Measurements from ENCODE around the gene FARP1. TPM values are rescaled to one million over a fixed set of nuclear protein-coding genes. Genes with fewer than 3 reads are reported as not detected.

FARP1 gene
- total RNA-seq, 1 experiment from 2014 or later, result 10.0 TPM

DNA sequence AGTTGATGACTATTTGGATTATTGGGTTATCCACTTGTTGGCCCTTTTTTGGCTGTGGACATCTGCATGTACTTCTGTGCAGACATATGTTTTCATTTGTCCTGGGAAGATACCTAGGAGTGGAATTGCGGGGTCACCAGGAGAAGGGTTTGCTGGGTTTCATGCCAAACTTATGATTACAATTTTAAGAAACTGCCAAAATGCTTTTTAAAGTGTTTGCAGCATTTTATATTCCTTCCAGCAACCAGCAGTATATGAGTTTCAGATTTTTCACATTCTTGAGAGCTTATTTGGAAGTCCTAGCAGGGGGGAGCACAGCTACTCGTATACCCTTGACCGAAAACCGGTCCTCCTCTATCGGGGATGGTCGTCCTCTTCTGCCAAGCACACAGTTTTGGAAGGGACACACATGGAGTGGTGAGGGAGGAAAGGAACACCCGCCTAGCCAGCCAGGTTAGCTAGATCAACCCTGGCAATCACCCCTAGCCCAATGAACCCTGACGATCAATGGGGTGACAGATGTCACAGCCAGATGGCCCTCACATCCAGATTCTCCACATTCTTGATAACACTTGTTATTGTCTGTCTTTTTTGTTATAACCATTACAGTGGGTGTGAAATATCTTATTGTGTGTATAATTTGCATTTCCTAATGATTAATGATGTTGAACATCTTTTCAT, 60.9 kb downstream of the FARP1 start:
- no peak for DNase-seq (ENCODE audit: low read depth)

DNA sequence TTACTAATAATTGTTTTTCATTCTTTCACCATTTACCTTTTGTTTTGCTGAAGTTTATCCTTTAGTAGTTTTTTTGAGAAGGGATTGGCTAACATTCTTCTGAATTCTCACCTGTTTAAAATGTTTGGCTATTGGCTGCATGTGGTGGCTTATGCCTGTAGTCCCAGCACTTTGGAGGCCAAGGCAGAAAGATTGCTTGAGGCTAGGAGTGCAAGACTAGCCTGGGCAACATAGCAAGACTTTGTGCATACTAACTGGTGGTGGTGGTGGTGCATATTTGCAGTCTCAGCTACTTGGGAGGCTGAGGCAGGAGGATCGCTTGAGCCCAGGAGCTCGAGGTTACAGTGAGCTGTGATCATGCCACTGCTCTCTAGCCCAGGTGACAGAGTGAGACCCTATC, 61.7 kb downstream of the FARP1 start:
- DNase-seq (ENCODE audit: low read depth), result no peak

DNA sequence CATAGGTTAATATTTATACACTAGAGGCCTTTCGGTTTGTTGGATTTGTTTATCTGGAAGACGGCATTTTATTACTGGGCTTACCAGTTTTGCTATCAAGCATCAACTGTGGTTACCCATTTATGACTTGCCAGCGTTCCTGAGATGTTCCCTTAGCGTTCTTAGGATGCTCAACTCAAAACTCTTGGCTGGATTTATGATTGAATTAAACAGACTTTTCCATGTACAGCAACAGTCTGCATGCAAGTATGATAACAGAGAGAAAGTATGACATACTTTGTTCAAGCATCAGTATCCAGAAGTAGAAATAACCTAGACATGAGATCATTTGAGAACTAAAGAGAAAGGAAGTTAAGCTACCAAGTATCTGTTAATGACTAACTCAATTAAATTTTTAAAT, 64.1 kb downstream of the FARP1 start:
- DNase-seq (ENCODE audit: low read depth), result no peak

DNA sequence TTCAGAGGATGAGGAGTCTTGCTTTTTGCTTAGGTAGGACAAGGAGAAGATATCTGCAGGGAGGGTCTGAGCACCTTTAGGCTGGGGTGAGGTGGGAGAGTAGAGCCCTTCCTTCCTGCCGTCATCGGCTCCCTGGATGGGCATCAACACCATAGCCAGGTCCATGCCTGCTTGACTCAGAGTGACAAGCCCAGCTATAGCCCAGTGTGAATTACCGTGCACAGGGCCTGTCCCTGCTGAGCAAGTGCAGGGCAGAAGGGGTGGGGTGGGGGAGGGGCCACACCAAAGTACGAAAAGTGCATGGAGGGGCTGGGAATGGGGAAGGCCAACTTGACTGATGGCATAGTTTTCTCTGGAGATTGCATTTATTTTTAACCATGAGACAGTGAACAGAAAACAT, 64.5 kb downstream of the FARP1 start:
- no peak for DNase-seq (ENCODE audit: low read depth)

DNA sequence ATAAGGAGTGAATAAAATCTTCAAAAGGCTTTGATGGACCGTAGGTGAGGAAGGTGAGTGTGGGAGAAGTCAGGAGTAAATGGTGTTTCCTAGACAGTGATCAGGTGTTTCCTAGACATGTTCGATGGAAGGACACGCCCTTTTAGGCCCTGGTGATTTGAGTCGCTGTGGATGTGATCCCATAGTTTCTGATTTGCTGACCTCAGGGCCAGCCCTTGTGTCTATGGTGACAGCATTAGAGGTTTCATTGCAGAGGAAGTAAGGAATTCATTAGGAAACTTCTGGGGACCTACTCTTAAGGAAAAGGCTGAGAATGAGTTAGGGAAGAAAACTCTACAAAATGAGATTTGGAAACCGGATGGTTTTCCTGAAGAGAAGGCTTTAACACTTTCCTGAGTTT, 65.7 kb downstream of the FARP1 start:
- DNase-seq (ENCODE audit: low read depth), result no peak

DNA sequence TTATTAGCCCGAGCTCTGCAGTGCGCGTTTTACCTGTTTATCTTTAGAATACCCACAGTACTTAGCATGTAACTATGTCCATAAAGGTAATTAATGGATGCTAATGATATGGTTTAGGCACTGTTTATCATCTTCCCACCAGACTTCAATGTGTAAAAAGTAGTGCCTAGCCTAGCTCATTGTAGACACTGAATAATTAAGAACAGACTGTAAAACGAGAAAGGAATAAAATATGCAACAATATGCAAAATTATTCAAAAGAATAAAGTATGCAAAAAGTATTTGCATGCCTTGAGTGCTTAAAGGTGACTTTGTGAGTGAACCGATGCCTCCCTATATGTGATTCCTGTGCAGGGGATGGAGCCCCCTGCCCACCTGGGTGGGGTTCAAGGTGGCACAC, 69.9 kb downstream of the FARP1 start:
- no peak for DNase-seq (ENCODE audit: low read depth)

DNA sequence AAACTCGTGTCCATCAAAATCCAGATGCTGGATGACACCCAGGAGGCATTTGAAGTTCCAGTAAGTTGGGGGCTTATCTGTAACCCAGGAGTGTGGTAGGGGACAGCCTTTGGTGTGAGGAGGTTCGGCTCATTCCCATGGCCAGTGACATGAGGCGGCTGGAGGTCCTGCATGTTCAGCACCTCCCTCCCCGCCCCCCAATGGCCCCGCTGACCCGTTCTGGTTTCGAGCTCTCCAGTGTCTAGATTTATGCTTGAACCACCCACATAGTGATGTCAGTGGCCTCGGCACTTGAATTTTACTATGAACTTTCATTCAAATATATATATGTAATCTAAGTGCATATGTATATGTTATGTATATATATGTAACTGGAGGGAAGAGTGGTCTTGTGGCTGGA, 70.5 kb downstream of the FARP1 start:
- no peak for DNase-seq (ENCODE audit: low read depth)

DNA sequence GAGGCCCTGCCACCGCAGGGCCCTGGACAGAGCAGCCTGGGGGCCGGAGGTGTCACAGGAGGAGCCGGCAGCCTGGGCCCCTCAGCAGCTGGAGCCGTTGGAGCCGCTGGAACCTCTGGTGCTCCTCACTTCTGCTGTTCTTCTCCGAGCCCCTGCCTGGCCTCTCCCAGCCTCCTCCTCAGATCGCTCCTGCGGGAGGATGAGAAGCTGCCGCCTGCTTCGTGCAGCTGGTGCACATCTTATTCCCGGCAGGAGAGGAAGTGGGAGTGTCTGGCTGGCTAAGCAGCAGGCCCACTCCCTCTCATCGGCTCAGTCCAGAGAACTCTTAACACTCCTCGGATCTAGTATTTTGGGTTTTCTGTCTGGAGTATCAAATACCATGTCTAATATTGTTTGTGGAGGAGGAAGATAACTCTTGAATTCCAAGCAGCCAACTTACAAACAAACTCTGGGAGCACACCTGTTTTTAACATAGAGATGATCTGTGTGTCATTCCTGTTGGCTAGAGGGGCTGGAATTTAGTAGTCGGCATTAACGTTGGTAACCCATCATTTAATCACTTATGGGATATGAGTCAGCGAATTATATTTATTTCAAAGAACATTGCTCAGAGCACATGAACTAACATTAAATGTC, 71.2 kb downstream of the FARP1 start:
- no peak for DNase-seq (ENCODE audit: low read depth)

DNA sequence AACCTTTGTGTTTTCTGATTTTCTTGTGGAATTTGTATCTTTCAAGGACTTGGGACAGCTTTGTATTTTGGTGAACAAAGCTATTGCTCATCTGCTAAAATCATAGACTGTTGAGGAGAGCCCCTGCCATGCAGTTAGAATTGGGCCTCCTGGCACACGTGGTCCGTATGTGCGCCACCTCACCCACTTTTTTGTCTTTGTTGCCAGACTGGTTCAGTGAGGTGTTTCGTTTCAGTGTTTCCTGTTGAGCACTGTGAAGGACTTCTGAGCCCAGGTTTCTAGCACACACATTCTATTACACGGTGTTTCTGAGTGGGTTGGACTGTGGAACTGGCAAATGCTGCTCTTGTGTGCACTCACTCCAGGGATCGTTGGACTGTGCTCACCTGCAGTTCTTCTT, 71.8 kb downstream of the FARP1 start:
- no peak for DNase-seq (ENCODE audit: low read depth)

DNA sequence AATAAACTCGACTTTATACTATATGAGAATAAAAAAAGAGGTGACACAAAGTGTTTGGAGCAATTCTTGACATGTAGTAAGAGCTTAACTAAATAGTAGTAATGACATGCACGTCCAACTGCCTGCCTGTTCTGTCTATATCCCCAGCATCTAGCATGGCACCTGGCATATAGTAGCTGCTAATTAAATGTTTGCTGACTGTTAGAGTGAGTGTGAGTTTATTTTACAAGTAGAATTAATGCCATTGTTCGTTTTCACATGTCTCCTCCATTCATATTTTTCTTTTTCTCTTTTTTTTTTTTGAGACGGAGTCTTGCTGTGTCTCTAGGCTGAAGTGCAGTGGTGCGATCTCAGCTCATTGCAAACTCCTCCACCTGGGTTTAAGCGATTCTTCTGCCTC, 72.6 kb downstream of the FARP1 start:
- DNase-seq (ENCODE audit: low read depth), result no peak

DNA sequence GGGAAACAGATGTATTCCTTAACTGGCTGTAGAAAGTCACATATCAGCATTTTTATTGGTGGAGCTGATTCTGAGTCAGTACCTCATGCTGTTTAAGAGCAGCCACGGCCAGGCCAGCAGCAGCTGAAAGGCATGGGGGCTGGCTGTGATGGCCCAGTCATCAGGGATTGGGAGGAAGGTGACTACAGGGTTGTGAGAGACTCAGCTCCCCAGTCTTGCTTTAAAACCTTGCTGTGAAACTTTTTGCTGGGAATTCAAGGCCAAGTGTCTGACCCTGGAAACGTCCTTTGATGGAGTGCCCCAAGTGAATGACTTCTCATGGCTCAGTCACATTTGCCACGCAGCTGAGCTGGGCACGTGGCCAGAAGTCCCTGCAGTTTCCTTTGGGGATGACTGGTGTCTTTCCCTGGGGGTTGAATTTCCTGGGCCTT, 73.3 kb downstream of the FARP1 start:
- DNase-seq (ENCODE audit: low read depth), result peak; percentile 84

DNA sequence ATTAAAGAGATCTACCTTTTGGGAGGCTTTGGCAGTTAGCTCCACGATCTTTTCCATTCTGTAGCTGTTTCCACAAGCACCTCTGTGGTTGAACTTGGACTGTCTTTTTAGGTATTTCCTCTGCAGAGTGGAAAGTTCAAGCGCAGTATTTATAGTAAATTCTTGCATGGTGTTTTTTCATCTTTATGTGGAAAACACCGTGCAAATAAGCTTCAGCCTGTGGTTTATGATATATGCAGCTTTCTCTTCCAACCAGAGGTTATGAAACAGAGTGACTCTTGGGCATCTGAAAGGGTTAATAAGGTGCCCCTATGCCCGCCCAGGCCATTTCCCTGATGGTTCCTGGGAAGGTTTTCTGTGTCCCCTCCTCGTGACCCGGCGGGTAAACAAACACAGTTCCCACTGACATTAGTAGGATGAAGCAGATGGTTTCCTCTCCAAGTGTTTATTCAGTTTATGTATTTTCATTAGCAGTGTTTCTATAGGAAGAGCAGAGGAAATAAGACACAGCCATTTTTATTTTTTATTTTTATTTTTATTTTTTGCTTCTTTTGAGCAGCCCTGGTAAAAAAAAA, 73.9 kb downstream of the FARP1 start:
- no peak for DNase-seq (ENCODE audit: low read depth)

DNA sequence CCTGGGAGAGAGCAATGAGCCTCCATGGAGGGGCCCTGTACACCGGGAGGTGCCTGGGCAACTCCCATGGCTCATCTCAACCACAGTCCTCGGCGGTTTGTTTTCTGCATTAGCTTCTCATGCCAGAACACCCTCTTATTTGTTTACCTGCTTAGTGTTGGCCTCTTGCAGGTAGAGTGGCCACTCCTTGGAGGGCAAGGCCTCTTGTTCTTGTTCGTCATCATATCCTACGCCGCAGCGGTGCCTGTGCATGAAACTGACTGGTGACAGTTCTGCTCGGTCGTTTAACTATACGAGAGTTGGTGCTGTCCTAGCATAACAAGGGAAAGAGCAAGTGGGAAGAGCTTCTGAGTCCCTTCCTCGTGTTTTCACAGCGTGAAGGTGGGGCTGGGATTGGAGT, 74.7 kb downstream of the FARP1 start:
- DNase-seq (ENCODE audit: low read depth), result no peak

DNA sequence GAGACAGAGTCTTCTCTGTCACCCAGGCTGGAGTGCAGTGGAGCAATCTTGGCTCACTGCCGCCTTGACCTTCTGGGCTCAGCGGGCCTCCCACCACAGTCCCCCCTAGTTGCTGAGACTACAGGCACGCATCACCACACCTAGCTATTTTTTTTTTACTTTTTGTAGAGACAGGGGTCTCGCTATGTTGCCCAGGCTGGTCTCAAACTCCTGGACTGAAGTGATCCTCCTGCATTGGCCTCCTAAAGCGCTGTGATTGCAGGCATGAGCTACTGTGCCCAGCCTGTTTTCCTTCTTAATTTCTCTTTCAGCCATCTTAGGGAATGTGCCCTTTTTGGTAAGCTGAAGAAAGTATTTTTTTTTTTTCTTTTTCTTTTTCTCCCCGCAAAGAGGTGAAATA, 76.8 kb downstream of the FARP1 start:
- no peak for DNase-seq (ENCODE audit: low read depth)

DNA sequence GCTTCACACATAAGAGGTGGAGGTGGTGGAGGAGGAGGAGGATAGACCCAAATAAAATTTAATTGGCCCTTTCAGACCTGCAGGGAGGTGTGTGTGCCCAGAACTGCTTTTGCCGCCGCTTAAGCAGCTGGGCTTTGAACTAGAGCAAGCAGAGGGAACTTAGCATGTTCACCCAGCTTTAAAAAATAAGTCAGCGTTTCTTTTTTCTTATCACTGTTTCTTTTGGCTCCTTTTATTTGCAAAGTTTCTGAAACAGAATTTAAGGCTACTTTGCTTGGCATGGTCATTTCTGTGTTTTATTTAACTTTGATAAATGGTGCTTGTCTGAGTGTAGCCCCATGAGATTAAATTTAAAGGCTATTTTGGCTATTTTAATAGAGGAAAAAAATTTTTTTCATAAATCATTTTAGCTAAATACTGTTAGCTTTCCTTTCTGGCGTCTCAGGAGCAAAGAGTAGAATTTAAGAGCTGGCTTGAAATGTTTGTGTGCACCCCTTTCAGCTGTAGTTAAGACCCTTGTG, 77.4 kb downstream of the FARP1 start:
- DNase-seq (ENCODE audit: low read depth), result no peak

DNA sequence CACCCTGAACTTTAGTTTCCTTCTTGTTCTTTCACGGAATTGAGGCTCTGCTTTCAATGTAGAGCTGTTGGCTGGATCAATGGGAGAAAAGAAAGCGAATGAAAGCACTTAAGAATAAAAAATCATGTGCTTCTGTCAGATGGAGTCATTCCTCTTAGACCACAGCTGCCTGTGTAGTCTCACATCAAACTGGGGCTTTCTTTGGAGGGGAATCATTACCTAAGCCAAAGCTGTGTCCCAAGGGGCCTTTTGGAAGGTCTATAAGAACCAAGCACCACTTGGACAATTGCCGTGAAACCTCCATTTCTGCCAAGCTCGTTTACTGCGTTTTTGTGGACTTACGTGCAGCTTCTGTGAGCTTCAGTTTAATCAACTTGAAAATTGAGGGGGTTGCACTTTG, 78.3 kb downstream of the FARP1 start:
- DNase-seq (ENCODE audit: low read depth), result no peak

DNA sequence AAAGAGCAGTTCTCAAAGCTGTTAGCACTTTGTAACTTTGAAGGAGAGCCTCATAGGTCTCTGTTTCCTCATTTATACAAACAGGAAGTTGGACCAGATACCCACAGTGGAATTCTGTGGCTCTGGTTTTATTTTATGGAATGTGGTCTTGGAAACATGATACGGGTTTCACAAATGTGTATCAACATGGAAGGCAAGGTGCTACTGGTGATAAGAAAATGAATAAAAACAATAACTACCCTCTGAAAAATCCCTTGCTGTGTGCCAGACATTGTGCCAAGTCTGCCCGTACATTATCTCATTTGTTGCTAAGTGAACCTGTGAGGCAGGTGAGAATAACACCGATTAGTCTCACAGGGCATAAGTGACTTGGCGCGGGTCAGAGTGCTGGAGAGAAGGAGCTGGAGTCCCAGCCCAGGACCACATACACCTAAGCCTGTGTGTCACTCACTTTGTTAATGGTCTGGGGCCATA, 79.2 kb downstream of the FARP1 start:
- DNase-seq (ENCODE audit: low read depth), result peak; percentile 46

DNA sequence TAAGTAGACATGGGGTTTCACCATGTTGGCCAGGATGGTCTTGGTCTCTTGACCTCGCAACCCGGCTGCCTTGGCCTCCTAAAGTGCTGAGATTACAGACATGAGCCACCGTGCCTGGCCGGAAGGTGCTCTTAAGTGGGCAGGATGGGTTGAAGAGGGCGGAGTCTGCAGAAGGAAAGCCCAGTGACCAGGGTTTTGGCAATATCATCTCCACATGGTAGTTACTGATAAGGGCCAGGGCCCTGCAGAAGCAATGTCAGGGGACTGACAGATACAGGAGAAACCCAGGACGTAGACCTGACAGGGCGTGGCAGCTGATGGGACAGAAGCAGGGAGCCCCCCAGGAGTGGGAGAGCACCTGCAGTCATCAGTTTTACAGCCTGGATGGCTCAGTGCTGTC, 79.9 kb downstream of the FARP1 start:
- no peak for DNase-seq (ENCODE audit: low read depth)

DNA sequence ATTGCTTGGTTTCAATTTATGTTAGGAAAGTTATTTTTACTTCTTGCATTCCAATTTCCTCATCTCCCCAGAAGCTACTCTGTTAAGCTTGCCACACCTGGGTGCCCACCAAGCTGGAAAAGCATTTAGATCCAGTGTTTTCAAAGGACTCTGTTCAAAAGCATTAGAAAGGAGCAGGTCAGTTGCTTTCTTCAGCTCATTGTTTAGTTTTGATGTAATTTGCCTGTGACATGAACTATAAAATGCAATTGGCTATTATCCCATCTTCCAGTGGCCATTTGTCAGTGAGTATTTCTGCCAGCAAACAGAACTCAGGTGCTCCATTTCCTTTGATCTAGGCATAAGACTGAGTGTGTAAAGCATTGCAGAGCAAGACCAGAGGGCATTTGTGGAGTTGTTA, 80.8 kb downstream of the FARP1 start:
- no peak for DNase-seq (ENCODE audit: low read depth)

DNA sequence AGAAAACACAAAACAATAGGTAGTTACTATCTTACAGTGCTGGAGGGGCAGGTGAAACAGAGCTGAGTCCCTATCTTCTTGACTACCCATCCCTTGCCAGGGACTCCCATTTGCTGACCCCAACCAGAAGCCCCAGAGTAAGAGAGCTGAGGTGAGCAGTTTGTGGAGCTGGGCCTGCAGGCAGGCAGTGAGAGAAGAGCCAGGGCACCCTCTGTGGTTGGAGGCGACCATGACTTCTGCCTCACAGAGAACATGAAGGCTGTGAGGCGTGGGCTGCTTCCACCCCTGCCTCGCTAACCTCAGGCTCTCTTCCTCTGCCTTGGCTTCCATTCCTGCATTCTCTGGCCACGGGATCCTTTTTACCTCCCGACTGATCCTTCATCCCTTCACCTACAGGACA, 81.7 kb downstream of the FARP1 start:
- DNase-seq (ENCODE audit: low read depth), result no peak

DNA sequence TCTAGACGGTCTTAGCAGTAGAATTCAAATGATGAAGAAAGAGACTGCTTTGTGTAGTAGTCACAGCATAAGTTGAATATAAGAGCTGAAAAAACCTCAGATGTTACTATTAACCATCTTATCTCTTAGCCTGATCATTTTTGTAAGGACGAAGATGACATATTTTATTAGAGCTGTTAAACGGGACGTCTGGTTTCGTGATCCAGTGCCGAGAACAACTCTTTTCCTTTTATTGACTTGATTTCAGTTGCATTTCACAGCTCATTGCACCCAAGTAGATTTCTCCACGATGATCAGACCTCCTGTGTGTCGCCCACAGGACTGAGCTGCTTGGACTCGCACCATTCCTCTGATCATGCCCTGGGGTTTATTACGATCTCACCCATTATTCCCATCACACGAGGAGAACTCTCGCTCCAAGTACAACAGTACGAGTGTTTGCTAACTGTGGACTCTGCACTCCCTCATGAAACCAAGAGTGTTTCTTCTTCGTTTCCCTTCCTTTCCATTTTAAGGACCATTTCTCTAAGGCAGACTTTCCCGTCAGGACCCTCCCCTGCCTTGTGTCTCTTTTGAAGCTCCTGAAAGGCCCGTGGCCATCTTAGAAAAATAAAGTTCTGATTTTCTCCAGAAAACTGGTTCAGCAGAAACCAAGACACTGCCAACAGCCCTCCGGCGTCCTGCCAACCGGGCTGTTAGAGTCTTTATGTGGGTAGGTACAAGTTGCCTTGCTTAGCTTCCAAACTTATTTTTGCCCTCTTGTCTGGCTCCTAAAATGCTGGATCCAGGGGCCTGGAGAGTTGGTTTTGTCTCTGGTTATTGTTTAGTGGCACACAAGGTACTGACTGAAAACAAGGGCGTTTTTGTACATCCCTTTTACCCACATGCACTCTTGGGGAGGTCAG, 82.4 kb downstream of the FARP1 start:
- no peak for DNase-seq (ENCODE audit: low read depth)

DNA sequence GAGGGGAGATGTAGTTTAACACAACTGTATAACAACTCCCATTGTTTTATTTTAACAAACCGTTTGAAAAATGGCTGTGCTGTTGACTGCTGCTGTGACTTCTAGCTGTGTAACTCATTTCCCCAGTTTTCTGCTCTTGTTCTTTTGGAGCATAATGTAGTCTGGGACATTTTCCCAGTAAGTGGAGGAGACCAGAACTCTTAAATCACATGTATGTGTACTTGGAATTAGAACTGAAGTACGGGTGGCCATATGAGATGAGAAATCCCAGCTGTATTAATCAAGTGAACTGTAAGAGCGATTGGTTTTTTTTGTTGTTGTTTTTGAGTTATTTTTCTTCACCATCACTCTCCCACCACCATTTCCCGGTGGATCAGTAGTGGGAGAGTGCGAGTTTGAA, 83.6 kb downstream of the FARP1 start:
- DNase-seq (ENCODE audit: low read depth), result no peak

All from RPMI7951 (cell line).